NCI-H1092 (cell line): Measurements from ENCODE around the gene ZFAND2B.
A peak's percentile ranks its signal among the peaks of the same experiment; 100 is the strongest.

Source experiments
- DNase-seq: peaks from one replicate; lab custom pipeline; 2025; lab: John Stamatoyannopoulos, UW

The ZFAND2B gene

DNA sequence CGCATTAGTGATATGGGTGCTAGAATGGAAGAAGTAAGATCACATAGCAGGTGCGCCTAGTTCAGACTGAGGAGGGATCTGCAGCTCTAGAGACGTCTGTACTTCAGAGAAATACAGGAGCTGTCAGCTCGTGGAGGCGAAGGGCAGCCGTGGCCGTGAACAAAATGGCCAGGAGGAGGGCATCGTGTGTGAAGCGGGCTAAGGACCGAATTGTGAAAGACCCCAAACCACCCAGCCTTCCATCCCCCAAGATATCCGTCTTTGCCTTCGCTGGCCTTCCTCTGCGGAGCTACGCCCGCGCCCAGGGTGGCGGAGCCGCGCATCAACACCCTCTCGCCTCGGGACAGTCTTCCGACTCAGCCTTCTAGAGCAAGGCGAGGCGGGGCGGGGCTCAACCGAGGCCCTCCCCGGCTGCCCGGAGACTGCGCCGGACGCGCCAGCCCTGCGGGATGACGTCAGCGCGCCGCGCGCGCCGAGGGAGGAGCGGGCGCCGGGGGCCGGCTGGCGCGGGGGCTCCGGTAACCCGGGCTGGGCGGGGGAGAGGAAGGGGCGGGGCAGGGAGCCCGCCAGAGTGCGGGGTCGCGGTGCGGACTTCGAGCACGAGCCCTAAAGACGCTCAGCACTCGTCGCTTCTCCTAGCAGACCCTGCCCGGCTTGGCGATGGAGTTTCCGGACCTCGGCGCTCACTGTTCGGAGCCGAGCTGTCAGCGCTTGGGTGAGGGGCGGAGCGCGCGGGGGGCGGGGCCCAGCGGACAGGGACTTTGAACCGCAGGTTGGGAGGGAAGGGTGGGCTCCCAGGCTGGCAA is at the start of gene ZFAND2B:
Gene ZFAND2B, plus strand, starts transcription at position 455 of the 806 bp plus-strand sequence. Its CDS starts 206 bp downstream, at position 661.
- peak; percentile 80 for DNase-seq

- no peak for DNase-seq
Measured at GRCh38 chr2:219157396-219157795, 49.2 kb upstream of the ZFAND2B start.

- no peak for DNase-seq
Measured at GRCh38 chr2:219158025-219158424, 48.6 kb upstream of the ZFAND2B start.

DNA sequence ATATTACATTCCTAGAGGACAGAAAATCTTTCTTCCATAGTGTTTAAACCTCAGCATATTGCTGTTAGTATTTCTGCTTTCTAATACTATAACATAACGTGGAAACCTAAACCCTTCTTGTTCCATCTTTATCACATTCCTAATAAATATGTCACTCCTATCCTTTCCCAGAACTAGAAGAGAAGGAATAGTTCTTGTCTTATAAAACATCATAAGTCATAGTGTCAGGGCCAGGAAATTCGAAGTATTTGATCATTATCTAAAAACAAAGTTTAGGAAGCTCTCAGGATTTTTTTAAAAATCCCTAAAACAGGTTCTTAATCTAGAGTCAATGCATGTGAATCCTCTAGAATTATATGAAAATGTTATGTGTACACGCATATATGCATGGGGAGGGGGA is 48.0 kb upstream of the ZFAND2B start:
- no peak for DNase-seq

DNA sequence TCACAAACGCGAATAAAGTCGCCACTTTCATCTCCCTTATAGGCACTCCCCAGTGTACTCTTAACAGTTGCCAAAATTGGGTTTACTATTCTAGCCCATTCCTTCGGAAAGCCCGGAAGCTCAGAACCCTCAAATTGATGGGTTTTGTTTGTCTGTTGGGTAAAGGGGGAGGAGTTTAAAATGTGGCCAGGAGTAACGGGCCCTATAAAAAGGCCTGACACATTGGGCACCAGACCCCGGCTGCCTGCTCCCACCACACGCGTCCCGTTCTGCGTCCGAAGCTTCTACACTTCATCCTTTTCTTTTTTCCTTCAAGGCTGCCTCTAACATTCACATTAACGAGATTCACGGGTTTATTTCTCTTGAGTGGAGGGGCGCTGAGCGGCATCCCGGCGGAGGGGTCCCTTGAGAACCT is 46.8 kb upstream of the ZFAND2B start:
- no peak for DNase-seq

- DNase-seq = peak; percentile 80
Measured at GRCh38 chr2:219160186-219161017, 46.2 kb upstream of the ZFAND2B start, which contains the start of gene NHEJ1. NHEJ1 (minus strand) TSS chr2:219160815; CDS start chr2:219158362, 2,453 bp downstream.

DNA sequence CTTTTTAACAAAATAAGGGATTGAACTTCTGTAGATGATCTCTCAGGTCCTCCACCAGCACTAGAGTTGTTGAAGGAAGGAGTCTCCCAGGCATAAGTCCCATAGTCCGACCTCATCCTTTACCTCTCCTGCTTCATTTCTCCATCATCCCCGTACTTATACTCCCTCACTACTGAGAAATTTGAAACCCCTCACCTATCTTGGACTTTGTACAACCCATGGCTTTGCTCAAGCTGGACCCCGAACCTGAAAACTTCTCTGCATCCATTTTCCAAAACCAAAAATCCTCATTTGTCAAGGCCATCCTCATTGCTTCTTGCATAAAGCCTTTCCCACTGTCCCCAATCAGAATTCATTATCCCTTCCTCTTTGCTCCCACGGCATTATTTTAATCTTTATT is 45.5 kb upstream of the ZFAND2B start:
- no peak for DNase-seq

DNA sequence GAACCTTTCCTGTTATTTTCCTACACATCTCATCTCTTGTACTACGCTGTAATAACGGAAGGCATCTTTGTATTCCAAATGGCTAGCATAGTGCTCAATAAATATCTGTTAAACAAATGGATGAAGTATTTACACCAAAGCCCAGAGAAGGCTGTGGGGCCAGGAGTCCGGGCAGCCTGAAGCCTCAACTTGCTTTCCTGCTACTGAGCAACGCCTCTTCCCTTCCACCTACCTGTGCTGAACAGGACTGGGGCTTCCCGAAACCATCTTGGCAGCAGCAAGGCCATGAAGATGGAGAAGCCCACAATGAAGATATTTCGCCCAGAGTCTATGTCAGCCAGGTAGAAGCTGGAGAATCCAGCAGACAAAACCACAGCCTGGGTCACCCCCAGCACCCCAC is 43.4 kb upstream of the ZFAND2B start:
- DNase-seq = no peak

GRCh38 chr2:219165058-219165911 is 41.3 kb upstream of the ZFAND2B start:
- no peak for DNase-seq

- DNase-seq = no peak
Measured at GRCh38 chr2:219167997-219168396, 38.6 kb upstream of the ZFAND2B start.

GRCh38 chr2:219168526-219168925 is 38.1 kb upstream of the ZFAND2B start:
- no peak for DNase-seq

DNA sequence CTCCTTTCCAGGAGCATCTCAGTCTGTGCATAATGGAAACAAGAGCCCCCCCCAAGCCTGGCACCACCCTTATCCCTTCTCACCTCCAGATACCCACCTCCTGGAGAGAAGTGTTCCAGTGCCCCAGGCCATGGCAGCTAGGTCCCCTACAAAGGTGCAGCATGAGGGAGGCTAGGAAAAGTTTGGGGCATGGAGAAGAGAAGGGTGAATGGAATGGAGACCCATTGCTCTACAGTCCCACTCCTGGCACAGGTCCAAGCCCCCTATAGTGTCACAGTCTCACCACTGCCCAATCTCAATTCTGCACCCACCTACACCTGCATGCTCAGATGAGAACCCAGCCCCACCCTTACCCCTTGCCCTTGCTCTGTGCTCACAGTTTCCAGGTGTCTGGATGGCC is 37.6 kb upstream of the ZFAND2B start:
- no peak for DNase-seq

GRCh38 chr2:219169930-219170654 is 36.5 kb upstream of the ZFAND2B start, which contains the start of gene SLC23A3:
SLC23A3 (minus strand) TSS chr2:219170029; CDS start chr2:219169984, 45 bp downstream.
- no peak for DNase-seq

- DNase-seq = no peak
Measured at GRCh38 chr2:219171231-219171651, 35.3 kb upstream of the ZFAND2B start.

GRCh38 chr2:219172231-219173154 is 34.1 kb upstream of the ZFAND2B start:
- DNase-seq = no peak

- DNase-seq = no peak
Measured at GRCh38 chr2:219173176-219173575, 33.4 kb upstream of the ZFAND2B start.

- no peak for DNase-seq
Measured at GRCh38 chr2:219174146-219174545, 32.4 kb upstream of the ZFAND2B start.

DNA sequence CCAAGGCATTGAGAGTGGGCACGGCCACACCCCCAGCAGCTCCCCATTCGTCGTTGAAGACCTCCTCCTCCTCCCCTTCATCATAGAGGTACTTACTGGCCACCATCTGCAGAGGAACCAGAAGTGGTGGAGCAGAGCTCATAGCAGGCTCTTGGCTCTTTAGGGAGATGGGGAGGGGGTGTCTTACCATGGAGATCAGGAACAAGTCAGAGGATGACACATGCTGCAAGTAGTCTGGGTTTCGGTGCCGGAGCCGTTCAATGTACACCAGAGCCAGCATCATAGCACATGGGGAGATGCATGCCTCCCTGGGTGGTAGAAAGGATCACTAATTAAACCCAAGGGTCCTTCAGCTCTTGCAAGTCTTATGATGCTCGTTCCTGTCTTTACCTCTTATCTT is 31.8 kb upstream of the ZFAND2B start:
- no peak for DNase-seq

DNA sequence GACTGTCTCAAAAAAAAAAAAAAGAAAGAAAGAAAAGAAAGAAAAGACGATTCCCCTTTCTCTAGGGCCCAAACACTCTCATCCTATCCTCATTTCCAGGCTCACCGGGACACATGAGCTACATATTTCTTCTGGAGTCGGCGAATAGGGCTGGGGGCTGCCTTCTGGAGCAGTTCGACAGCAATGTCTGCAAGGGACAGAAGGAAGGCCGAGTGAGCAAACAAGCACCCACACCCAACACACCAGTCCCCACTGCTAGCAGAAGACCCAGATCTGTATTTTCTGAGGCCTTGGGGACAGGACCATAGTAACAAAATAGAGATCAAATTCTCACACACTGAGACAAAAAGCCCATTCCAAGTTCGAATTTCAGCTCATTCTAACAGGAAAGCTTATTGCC is 31.1 kb upstream of the ZFAND2B start:
- no peak for DNase-seq
